Activated effector memory CD4-positive, alpha-beta T cell treated with anti-CD3 and anti-CD28 coated beads, Interleukin-2, amount 50 U/mL, for 16 hours (primary cell): Measurements from ENCODE around the gene SPRR2E.
"Not testable (repeated sequence)": the region's sequence is repeated elsewhere in the genome, so short reads cannot be mapped to it uniquely, and the experiment has no call there.

Source experiments
- DNase-seq: peaks from one replicate; pipeline ENCODE4 v3.0.0-alpha.2; 2020

SPRR2E gene

DNA sequence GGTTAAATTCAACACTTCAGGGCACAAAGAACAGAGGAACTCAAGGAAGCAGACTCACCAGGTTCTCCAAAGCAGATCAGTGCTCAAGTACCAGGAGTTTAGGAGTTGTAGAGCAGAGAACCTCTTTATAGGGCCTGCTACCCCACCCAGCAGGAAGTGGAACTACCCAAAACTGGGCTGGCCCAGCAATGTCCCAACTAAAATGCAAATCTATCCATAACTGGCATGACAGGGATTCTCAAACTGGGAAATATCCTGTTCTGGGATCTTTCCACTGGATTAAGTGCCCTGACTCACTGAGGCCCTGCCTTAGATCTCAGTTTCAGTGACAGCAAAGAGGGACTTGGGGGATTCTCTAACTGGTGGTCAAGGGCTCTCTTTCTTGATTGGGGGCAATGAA is at the start of gene SPRR2E:
SPRR2E (minus strand) TSS at position 101 of the 400 bp plus-strand sequence. CDS start 775 bp downstream, outside the sequence.
- no peak for DNase-seq

DNA sequence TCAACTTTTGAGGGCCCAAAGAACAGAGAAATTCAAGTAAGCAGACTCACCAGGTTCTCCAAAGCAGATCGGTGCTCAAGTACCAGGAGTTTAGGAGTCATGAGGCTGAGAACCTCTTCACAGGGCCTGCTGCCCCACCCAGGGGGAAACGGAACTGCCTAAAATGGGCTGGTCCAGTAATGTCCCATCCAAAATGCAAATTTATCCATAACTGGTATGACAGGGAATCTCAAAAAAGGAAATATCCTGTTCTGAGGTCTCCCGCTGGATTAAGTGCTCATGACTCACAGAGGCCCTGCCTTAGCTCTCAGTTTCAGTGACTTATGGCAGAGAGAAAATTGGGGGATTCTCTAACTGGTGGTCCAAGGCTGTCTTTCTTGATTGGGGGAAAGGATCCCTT is 47.1 kb upstream of the SPRR2E start:
- DNase-seq, result no peak

DNA sequence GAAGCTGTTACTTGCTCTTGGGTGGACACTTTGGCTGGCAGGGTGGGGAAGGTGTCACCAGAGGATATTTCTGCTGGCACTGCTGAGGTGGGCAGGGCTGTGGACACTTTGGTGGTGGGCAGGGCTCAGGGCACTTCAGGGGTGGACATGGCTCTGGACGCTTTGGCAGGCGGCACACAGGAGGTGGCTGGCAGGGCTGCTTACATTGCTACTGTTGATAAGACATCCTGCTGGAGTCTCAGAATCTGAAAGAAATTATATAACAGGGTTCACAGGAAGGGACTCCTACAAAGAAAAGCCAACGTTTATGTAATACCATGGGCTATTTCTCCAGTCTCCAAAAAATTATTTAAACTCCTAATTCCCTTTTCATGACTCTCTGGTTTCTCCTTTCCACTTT is 46.2 kb upstream of the SPRR2E start:
- no peak for DNase-seq

DNA sequence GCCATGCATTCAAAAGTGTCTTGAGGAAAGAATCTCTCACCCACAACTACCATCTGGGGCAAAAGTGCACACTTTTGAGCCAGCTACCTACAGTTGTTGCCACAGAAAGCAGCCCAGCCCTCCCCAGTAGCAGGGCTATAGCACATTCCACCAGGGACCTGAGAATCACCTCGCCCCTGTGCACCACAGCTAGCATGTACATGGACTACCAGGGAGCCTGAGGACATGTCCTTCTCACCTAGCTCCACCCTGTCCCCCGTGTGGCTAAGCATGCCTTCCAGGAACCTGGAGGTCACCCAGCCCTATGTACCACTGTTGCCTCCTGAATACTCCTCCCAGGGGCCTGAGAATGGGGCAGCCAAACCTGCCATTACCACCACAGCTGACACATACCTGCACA is 39.4 kb upstream of the SPRR2E start:
- no peak for DNase-seq

DNA sequence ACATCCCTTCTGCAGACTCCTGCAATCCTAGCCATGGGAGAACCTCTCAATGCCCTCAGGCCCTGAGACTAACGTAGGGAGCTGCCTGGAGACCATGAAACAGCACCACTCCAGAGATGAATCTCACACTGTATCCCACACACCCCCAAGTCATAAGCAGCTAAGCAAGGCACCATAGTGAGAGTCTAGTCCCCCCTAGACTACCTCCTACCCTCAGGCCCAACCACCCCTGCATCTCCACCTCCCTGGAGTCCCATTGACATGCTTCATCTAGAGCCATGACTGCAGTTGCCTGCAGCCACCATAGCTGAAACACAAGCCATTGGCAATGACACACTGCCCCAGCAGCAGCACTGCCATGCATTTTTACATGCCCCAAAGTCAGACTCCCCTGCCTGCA is 38.9 kb upstream of the SPRR2E start:
- no peak for DNase-seq

DNA sequence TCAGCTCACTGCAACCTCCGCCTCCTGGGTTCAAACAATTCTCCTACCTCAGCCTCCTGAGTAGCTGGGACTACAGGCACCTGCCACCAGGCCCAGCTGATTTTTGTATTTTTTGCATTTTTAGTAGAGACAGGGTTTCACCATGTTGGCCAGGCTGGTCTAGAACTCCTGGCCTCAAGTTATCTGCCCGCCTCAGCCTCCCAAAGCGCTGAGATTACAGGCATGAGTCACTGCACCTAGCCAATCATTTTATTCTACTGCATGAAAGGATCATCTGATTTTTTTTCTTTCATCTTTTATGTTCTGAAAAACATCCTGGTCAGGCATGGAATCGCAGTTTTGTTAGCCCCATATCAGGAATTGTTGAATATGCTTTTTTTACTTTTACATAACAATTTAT is 34.4 kb upstream of the SPRR2E start:
- not testable (repeated sequence) for DNase-seq

DNA sequence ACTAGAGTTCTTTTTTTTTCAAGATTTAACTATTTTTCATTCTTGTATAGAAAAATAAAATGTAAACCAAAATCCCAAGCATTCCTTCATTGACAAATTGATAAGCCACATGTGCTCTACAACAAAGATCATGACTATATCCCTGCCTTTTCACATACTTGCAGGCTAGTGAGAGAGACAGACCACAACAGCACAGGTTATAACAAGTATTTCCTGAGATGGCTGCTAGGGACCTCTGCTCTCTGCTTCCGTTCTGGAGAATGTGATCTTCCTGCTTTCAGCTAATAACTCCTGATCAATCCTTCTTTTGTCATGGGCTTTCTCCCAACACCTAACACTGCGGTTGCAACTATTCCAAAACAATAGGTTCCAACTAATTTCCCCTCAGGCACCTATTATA is 33.0 kb upstream of the SPRR2E start:
- DNase-seq, result no peak

DNA sequence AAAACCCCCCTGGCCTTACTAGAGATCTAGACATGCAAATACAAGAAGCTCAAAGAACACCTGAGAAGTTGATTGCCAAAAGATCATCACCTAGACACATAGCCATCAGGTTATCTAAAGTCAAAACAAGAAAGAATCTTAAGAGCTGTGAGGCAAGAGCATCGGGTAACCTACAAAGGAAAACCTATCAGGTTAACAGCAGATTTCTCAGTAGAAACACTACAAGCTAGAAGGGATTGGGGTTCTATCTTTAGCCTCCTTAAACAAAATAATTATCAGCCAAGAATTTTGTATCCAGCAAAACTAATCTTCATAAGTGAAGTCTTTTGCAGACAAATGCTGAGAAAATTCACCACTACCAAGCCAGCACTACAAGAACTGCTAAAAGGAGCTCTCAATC is 31.2 kb upstream of the SPRR2E start:
- no peak for DNase-seq

DNA sequence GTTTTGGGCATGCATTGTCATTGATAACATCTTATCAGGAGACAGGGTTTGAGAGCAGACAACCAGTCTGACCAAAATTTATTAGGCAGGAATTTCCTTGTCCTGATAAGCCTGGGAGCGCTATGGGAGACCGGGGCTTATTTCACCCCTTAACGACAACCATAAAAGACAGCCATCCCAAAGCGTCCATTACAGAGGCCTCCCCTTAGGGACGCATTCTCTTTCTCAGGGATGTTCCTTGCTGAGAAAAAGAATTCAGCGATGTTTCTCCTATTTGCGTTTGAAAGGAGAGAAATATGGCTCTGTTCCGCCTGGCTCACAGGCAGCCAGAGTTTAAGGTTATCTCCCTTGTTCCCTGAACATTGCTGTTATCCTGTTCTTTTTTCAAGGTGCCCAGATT is 29.5 kb upstream of the SPRR2E start:
- not testable (repeated sequence) for DNase-seq

DNA sequence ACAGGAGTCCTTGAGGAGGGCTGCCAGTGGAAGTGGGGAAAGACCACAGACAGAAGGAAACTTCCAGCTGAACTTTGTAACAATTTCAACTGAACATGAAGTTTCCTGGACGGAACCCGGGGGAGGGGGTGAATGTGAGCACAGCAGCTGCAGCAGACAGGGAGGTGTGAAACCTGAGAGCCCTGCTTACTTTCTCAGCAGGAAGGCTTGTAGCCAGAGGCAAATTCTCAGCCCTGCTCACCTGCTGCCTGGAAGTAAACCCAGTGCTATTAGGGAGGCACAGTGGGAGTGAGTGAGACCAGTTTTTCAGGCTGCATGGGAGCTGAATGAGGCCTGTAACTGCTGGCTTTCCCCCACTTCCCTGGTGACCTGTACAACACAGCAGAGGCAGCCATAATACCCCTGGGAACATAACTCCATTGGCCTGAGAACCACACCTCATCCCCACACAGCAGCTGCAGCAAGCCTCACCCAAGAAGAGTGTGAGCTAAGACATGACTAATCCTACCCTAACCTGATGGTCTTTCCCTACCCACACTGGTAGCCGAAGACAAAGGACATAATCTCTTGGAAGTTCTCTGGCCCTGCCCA is 28.6 kb upstream of the SPRR2E start:
- no peak for DNase-seq

DNA sequence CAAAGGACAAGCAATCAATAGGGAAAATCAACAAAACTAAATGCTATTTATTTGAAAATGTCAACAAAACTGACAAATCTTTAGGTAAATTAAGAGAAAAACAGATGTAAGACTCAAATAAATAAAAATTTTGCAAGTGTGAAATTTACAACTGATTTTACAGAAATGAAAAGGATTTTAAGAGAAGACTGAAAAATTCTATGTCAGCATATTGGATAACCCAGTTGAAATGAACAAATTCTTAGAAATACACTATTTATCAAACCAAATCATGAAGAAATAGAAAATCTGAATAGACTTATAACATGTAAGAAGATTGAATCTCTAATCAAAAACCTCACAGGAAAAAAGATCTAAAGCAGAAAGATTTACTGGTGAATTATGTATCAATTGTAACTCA is 26.6 kb upstream of the SPRR2E start:
- no peak for DNase-seq

DNA sequence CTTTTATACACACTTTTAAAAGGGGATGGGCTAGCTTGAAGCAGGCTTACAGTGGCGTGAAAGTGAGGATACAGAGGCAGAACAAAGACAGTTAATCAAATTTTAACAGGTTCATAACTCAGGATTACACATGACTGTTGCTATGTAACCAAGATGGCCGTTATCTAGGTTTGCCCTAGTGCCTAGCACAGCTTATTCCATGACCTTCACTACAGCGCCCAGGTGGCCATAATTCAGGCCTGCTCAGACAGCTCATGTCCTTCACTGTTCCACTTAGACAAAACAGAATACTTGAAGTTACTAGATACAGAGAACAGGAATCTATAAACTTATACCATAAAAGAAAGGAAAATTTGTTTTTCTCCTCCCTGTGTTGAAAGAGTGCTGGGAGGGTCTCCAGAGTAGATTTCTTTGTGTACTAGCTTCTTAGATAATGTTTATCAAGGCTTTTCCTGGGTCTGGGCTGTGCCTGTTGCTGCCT is 25.2 kb upstream of the SPRR2E start:
- DNase-seq, result no peak

DNA sequence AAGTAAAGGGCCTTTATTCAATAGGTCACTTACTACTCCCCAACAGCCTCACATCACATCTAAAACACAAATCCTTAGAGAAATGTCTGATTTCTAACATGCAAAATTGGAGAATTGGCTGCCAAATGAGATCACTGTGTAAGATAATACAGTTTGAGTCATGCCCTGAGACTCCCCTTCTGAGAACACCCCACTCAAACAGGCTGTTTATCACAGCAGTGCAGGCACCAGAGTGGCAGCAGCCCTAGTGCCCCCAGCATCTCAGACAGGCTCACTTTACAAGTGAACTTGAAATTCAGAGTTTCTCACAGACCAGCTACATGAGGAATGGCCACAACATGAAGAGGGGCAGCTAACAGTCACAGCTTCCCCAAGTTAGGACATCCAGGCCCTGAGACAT is 20.9 kb upstream of the SPRR2E start:
- DNase-seq, result not testable (repeated sequence)

DNA sequence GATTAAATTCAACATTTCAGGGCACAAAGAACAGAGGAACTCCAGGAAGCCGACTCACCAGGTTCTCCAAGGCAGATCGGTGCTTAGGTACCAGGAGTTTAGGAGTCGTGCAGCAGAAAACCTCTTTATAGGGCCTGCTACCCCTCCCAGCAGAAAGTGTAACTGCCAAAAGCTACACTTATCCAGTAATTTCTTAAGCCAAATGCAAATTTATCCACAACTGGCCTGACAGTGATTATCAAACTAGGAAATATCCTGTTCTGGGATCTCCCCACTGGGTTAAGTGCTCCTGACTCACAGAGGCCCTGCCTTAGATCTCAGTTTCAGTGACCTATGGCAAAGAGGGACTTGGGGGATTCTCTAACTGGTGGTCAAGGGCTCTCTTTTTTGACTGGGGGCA is 19.1 kb upstream of the SPRR2E start, which contains the start of gene SPRR2F:
SPRR2F (minus strand) TSS at position 101 of the 400 bp plus-strand sequence. CDS start 783 bp downstream, outside the sequence.
- DNase-seq, result no peak

DNA sequence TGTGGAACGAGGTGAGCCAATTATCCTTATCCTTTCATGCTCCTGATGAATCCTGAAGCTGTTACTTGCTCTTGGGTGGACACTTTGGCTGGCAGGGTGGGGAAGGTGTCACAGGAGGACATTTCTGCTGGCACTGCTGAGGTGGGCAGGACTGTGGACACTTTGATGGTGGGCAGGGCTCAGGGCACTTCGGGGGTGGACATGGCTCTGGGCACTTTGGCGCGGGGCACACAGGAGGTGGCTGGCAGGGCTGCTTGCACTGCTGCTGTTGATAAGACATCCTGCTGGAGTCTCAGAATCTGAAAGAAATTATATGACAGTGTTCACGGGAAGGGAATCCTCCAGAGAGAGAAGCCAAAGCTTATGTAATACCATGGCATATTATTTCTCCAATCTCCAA is 18.1 kb upstream of the SPRR2E start:
- DNase-seq, result not testable (repeated sequence)

DNA sequence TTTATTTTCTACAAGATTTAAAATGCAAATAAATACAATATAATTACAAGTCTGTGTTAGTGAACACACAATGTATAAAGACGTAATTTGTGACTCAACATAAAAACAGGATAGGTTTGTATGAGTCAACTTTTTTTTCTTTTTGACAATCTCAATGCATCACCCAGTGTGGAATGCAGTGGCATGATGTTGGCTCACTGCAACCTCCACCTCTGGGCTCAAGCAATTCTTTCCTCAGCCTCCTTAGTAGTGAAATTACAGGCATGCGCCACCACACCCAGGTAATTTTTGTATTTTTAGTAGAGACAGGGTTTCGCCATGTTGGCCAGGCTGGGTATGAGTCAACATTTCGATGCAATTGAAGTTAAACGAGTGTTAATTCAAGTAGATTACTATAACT is 5.9 kb upstream of the SPRR2E start:
- DNase-seq, result no peak

DNA sequence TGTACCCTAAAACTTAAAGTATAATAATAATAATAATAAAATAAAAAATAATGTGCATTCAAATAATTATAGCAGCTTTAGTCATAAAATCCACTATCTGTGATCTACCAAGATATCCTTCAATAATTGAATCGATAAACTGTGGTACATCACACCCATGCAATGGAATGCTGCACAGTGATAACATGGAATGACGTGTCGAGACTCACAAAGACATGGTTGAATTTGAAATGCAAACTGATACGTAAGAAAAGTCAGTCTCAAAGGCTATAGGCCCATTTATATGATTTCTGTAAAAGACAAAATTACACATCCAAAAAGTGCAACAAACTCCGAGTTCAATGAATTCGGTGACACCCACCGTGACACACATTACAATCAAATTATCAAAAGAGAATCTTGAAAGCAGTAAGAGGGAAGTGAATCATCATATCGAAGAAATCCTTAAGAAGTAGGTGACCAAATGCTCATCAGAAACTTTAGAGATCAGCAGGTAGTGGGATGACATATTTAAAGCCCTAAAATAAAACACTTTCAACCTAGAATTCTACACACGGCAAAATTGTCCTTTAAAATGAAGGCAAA is 5.2 kb upstream of the SPRR2E start:
- no peak for DNase-seq

DNA sequence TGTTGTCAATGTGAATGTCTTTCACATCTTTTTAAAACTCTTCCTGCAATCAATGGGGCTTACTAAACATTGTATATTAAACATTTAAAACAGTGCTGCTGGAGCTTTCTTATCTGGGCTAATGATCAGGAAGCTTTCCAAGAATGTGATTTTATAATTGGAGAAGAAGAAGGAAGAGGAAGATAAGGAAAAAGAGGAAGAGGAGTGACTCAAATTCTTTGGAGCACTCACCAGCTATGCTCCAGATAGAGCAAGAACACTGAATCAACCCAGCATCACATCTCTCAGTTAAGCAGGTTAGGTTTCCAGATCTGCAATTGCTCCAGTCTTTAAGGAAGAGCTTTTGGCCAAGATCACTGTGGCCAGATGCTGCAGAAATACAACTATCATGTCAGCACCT is 1.4 kb upstream of the SPRR2E start:
- DNase-seq, result no peak

DNA sequence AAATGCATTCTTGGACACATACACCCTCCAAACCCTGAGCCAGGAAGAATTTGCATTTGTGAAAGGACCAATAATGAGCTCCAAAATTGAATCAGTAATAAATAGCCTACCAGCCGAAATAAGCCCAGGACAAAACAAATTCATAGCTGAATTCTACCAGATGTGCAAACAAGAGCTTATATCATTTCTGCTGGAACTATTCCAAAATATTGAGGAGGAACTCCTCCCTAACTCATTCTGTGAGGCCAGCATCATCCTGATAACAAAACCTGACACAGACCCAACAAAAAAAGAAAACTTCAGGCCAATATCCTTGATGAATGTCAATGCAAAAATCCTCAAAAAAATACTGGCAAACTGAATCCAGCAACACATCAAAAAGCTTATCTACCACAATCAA is 6.7 kb downstream of the SPRR2E start:
- DNase-seq, result no peak

DNA sequence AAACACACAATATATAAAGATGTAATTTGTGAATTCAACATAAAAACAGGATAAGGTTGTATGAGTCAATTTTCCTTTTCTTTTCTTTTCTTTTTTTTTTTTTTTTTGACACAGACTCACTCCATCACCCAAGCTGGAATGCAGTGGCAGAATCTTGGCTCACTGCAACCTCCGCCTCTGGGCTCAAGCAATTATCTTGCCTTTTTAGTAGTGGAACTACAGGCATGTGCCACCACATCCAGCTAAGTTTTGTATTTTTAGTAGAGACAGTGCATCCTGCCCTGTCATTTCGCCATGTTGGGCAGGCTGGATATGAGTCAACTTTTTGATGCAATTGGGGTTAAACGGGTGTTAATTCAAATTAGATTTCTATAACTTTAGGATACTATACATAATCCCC is 12.6 kb downstream of the SPRR2E start:
- DNase-seq, result no peak

DNA sequence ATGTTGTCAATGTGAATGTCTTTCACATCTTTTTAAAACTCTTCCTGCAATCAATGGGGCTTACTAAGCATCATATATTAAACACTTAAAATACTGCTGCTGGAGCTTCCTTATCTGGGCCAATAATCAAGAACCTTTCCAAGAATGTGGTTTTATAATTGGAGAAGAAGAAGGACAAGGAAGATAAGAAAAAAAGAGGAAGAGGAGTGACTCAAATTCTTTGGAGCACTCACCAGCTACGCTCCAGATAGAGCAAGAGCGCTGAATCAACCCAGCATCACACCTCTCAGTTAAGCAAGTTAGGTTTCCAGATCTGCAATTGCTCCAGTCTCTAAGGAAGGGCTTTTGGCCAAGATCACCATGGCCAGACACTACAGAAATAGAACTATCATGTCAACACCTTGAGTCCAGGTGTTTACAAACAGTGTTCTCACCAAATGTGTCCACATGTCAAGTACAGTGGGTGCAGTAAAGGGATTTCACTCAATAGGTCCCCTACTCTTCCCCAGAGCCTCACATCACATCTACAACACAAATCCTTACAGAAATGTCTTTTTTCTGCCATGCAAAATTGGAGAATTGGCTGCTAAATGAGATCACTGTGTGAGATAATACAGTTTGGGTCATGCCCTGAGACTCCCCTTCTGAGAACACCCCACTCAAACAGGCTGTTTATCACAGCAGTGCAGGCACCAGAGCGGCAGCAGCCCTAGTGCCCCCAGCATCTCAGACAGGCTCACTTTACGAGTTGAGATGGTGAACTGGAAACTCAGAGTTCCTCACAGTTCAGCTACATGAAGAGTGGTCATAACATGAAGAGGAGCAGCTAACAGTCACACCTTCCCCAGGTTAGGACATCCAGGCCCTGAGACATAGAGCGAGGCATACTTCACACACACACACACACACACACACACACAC is 21.3 kb downstream of the SPRR2E start:
- no peak for DNase-seq

DNA sequence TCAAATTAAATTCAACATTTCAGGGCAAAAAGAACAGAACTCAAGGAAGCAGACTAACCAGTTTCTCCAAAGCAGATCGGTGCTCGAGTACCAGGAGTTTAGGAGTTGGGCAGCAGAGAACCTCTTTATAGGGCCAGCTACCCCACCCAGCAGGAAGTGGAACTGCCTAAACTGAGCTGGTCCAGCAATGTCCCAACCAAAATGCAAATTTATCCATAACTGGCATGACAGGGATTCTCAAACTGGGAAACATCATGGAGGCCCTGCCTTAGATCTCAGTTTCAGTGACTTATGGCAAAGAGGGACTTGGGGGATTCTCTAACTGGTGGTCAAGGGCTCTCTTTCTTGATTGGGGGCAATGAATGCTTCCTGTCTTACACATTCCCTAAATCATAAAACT is 22.8 kb downstream of the SPRR2E start, which contains the start of gene SPRR2B:
SPRR2B (minus strand) TSS at position 101 of the 400 bp plus-strand sequence. CDS start 772 bp downstream, outside the sequence.
- DNase-seq, result no peak

DNA sequence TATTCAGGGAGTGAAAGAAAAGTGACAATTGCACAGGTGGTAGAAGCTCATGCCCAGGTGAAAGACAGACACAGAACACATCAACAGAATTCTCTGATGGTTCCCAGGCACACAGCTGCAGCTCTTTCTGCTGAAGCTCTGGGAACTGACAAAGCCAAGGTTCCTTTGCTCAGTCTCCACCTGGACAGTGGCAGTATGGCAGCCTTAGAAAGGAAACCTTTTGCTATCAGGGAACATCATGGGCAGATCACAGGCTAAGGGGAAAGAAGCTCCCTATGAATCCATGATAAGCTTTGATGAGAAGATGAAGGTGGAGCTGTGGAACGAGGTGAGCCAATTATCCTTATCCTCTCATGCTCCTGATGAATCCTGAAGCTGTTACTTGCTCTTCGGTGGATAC is 24.1 kb downstream of the SPRR2E start:
- DNase-seq, result no peak
